Naive thymus-derived CD4-positive, alpha-beta T cell (primary cell): Measurements from ENCODE around the gene ST6GALNAC4. TPM values are rescaled to one million over a fixed set of nuclear protein-coding genes. Genes with fewer than 3 reads are reported as not detected.

ENCODE experiments used
- ATAC-seq: fragments of 150-1000 bp; cut with Tn5 transposase; 2 replicates; pipeline ENCODE4 v1.10.0; 2021; ENCODE audit warnings: mild to moderate bottlenecking, moderate library complexity
- CTCF ChIA-PET: fragments of 350-600 bp; sonication (Branson Sonifier 250); formaldehyde crosslinking; loops from one replicate; lab custom pipeline; 2021; ENCODE audit warnings: antibody characterized with exemption; lab: Charles Lee
- POLR2A ChIA-PET: fragments of 350-600 bp; sonication (Branson Sonifier 250); formaldehyde crosslinking; loops from one replicate; lab custom pipeline; 2021; ENCODE audit warnings: antibody characterized with exemption, inconsistent platforms; lab: Charles Lee
- DNase-seq, 9 donors: peaks; one replicate each; pipeline versions ENCODE4 v3.0.0 to v3.0.0-alpha.2; 2020 to 2022; ENCODE audit warnings: mixed read lengths in 1 of 9
- H3K27ac ChIP-seq: one replicate; pipeline ENCODE4 v1.7.0; 2013; ENCODE audit warnings: mild to moderate bottlenecking, low read depth, low read length, moderate library complexity
- H3K27me3 ChIP-seq, 2 donors: one replicate each; pipeline ENCODE4 v1.7.0; 2013; ENCODE audit warnings: low read length in 2 of 2, mild to moderate bottlenecking in 2 of 2, moderate library complexity in 2 of 2; ENCODE audit not compliant: control insufficient read depth in 2 of 2, insufficient read depth in 2 of 2
- H3K36me3 ChIP-seq, 3 experiments: 1 replicate in 2 of 3; 2 replicates in 1 of 3; pipeline ENCODE4 v1.7.0; 2013; ENCODE audit warnings: low read length in 3 of 3, mild to moderate bottlenecking in 3 of 3, moderate library complexity in 1 of 3; ENCODE audit not compliant: insufficient read depth in 3 of 3, control insufficient read depth in 2 of 3
- H3K4me1 ChIP-seq, 2 donors: one replicate each; pipeline ENCODE4 v1.7.0; 2013; ENCODE audit warnings: low read length in 2 of 2, mild to moderate bottlenecking in 2 of 2, moderate library complexity in 1 of 2; ENCODE audit not compliant: control insufficient read depth in 2 of 2, insufficient read depth in 2 of 2
- H3K4me3 ChIP-seq: 2 replicates; pipeline ENCODE4 v1.7.0; 2013; ENCODE audit warnings: mild to moderate bottlenecking, low read length
- H3K9me3 ChIP-seq, 3 experiments: 1 replicate in 2 of 3; 2 replicates in 1 of 3; pipeline ENCODE4 v1.7.0; 2013; ENCODE audit warnings: low read length in 3 of 3; ENCODE audit not compliant: control insufficient read depth in 2 of 3
- H3K27ac Mint-ChIP-seq, 9 donors: one replicate each; pipeline ENCODE4 v1.8.0; 2020 to 2022; ENCODE audit warnings: mixed read lengths in 9 of 9, mild to moderate bottlenecking in 8 of 9, moderate library complexity in 5 of 9, inconsistent platforms in 2 of 9
- H3K27me3 Mint-ChIP-seq, 5 donors: one replicate each; pipeline ENCODE4 v1.8.0; 2021 to 2022; ENCODE audit warnings: mixed read lengths in 5 of 5, mild to moderate bottlenecking in 1 of 5
- H3K36me3 Mint-ChIP-seq, 5 donors: one replicate each; pipeline ENCODE4 v1.8.0; 2020 to 2022; ENCODE audit warnings: mixed read lengths in 5 of 5, mild to moderate bottlenecking in 3 of 5, inconsistent platforms in 1 of 5
- H3K4me1 Mint-ChIP-seq, 7 donors: one replicate each; pipeline ENCODE4 v1.8.0; 2020 to 2022; ENCODE audit warnings: mixed read lengths in 7 of 7, mild to moderate bottlenecking in 3 of 7, inconsistent platforms in 1 of 7
- H3K4me3 Mint-ChIP-seq, 10 donors: one replicate each; pipeline ENCODE4 v1.8.0; 2020 to 2022; ENCODE audit warnings: mild to moderate bottlenecking in 10 of 10, mixed read lengths in 10 of 10, moderate library complexity in 6 of 10, inconsistent platforms in 2 of 10
- H3K9me3 Mint-ChIP-seq, 11 donors: one replicate each; pipeline ENCODE4 v1.8.0; 2020 to 2022; ENCODE audit warnings: mixed read lengths in 11 of 11, mild to moderate bottlenecking in 4 of 11, inconsistent platforms in 1 of 11, moderate library complexity in 1 of 11
- intact Hi-C, 2 donors: fragments of 100-400 bp; cut with micrococcal nuclease; formaldehyde crosslinking; loops; one replicate each; pipeline ENCODE4 v1.15.1; 2023
- polyA plus RNA-seq, 2 donors: library from polyadenylated mRNA; unstranded; fragments of 300-500 nt; fragmentation: Illumina TruSeq; gene quantifications; one replicate each; pipeline ENCODE4 v1.2.3, GENCODE V29; 2021
- total RNA-seq, 6 experiments: library from RNA in 5 of 6; stranded (reverse) in 5 of 6; gene quantifications; 1 replicate in 5 of 6; 2 replicates in 1 of 6; pipeline ENCODE4 v1.2.3 and lab custom pipeline; 2021 to 2026

The ST6GALNAC4 gene
- total and polyA plus RNA-seq, 7 experiments from 2014 or later, result 20.0 to 51.0 (median 31.2) TPM

DNA sequence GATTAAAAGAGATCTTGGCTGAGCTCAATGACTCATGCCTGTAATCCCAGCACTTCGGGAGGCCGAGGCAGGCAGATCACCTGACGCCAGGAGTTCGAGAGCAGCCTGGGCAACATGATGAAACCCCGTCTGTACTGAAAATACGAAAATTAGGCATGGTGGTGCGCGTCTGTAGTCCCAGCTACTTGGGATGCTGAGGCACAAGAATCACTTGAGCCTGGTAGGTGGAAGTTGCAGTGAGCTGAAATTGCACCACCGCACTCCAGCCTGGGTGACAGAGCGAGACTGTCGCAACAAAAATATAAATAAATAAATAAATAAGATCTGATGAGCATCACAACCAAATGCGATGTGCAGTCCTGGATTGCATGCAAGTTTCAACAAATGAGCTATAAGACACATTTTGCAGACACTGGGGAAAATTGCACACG, 53.6 kb downstream of the ST6GALNAC4 start:
- H3K4me1 ChIP-seq, result peaks cover 35 to 37% of the 10 kb centered on the region in 2 donors
- H3K36me3 ChIP-seq, result peaks cover 0 to 7% (median 0%) of the 10 kb centered on the region in 3 experiments
- ChIA-PET POLR2A (interaction anchor here (0.6 to 3.2 kb wide), 9 partner anchors 10 to 129 kb away, joined by 3 to 15 read pairs (median 3); partner anchors contain the start of genes ENG, SH2D3C and TOR2A), CTCF (interaction anchor here (0.6 to 0.7 kb wide), 2 partner anchors 28 to 274 kb away, joined by 3 to 4 read pairs; no protein-coding TSS in a partner anchor)
- no peak overlapping the region for H3K4me3 ChIP-seq
- Mint-ChIP-seq H3K36me3 (peaks cover 0 to 3% (median 0%) of the 10 kb centered on the region in 5 donors), H3K4me3 (peak overlapping the region in 6 of 10 donors; percentile 29 to 75 (median 62)), H3K4me1 (peaks cover 25 to 55% (median 52%) of the 10 kb centered on the region in 7 donors), H3K27ac (peak overlapping the region; percentile 85 to 95 (median 92)), H3K27me3 (no peaks in the 10 kb centered on the region), H3K9me3 (peaks cover 0 to 1% (median 0%) of the 10 kb centered on the region in 11 donors)
- ATAC-seq (no peak), DNase-seq (no peak)
- H3K27ac ChIP-seq, result peak overlapping the region; percentile 64
- H3K27me3 ChIP-seq, result no peaks in the 10 kb centered on the region
- no peaks in the 10 kb centered on the region for H3K9me3 ChIP-seq
- intact Hi-C loops, result no loop called here

DNA sequence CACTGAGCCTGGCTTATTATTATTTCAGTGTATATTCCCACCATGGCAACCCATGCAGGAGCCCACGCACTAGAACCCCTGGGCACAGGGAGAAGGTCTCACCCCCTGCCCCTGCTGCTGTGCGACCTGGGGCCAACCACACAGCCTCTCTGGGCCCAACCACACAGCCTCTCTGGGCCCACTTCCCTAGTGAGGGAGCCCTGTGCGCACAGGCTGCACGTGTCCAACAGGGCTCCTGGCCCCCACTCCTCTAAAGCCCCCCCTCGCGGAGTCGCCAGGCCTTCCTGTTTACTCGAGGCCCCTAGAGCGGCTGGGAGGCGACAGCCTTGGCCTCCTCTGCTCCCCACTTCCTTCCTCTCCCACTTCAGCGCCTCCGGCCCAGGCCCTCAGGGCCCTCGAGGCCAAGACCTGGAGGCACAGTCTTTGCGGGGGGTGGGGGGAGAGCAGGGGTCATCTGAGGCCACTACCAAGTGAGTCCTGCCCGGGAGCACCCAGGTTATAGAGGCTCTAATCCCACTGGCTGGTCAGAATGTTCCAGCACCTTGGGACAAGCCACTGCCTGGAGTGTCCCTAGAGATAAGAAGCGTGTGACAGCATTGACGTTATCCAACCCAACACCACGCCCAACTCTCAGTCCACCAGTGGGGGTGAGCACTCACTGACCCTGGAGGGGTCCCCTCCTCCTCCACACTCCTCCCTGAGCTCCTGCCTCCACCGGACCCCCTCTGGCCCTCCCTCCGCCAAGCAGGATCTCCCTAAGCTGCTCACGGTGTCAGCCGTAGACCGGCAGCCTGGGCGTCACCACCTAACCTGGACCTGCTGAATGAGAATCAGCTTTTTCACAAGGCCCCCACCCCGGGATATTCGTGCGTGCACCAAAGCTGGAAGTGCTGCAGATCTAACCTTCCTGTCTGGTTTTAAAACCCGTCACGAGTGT, 54.5 kb downstream of the ST6GALNAC4 start:
- POLR2A ChIA-PET, result interaction anchor here (0.7 to 3.2 kb wide), 11 partner anchors 9 to 128 kb away, joined by 3 to 15 read pairs (median 3); partner anchors contain the start of genes ENG, SH2D3C and TOR2A
- peak in 8 of 9 donors; percentile 12 to 50 (median 36) for DNase-seq
- intact Hi-C loops, result no loop called here
- peaks cover 0 to 1% (median 0%) of the 10 kb centered on the region in 11 donors for H3K9me3 Mint-ChIP-seq
- H3K4me3 ChIP-seq, result peak overlapping the region; percentile 14
- no peaks in the 10 kb centered on the region for H3K9me3 ChIP-seq
- H3K27ac Mint-ChIP-seq, result peak overlapping the region; percentile 85 to 95 (median 92)
- H3K36me3 Mint-ChIP-seq, result peaks cover 0 to 3% (median 0%) of the 10 kb centered on the region in 5 donors
- no peaks in the 10 kb centered on the region for H3K36me3 ChIP-seq
- peak overlapping the region; percentile 64 for H3K27ac ChIP-seq
- ATAC-seq, result peak; percentile 84
- H3K27me3 Mint-ChIP-seq, result no peaks in the 10 kb centered on the region
- CTCF ChIA-PET, result interaction anchor here (0.6 to 0.7 kb wide), 3 partner anchors 27 to 273 kb away, joined by 3 to 4 read pairs (median 3); no protein-coding TSS in a partner anchor
- peaks cover 35 to 41% of the 10 kb centered on the region in 2 donors for H3K4me1 ChIP-seq
- H3K27me3 ChIP-seq, result no peaks in the 10 kb centered on the region
- H3K4me1 Mint-ChIP-seq, result peaks cover 25 to 57% (median 52%) of the 10 kb centered on the region in 7 donors
- peak overlapping the region; percentile 38 to 75 (median 54) for H3K4me3 Mint-ChIP-seq

DNA sequence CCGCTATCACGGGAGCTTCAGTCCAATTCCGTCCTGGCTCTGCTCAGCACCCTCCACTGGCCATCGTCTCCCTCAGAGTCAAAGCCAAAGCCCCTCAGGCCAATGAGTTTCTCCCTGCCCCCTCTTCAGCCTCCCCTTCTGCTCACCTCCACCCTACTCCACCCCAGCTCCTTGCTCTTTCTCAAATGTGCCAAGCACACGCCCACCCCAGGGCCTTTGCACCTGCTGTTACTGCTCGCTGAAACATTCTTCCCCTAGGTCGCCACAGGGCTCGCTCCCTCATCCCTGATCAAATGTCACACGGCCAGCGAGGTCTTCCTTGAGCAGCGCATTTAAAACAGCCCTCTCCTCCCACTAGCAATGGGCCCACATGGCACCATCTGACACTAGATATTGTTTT, 56.1 kb downstream of the ST6GALNAC4 start:
- Histone ChIP-seq H3K4me3 (no peak overlapping the region), H3K9me3 (no peaks in the 10 kb centered on the region), H3K27me3 (no peaks in the 10 kb centered on the region), H3K4me1 (peaks cover 33 to 44% of the 10 kb centered on the region in 2 donors), H3K36me3 (no peaks in the 10 kb centered on the region), H3K27ac (no peak overlapping the region)
- Mint-ChIP-seq H3K27ac (peak overlapping the region in 6 of 9 donors; percentile 60 to 95 (median 88)), H3K4me1 (peaks cover 26 to 59% (median 48%) of the 10 kb centered on the region in 7 donors), H3K9me3 (peaks cover 0 to 1% (median 0%) of the 10 kb centered on the region in 11 donors), H3K4me3 (no peak overlapping the region), H3K27me3 (no peaks in the 10 kb centered on the region), H3K36me3 (peaks cover 0 to 1% (median 0%) of the 10 kb centered on the region in 5 donors)
- no peak for DNase-seq
- ChIA-PET POLR2A (interaction anchor here (1.1 to 3.2 kb wide), 3 partner anchors 8 to 90 kb away, joined by 3 to 15 read pairs (median 6); partner anchors contain the start of gene ENG), CTCF (interaction anchor here (1.4 kb wide), 1 partner anchor 9 kb away, joined by 6 read pairs; no protein-coding TSS in a partner anchor)
- no peak for ATAC-seq
- intact Hi-C loops, result no loop called here

DNA sequence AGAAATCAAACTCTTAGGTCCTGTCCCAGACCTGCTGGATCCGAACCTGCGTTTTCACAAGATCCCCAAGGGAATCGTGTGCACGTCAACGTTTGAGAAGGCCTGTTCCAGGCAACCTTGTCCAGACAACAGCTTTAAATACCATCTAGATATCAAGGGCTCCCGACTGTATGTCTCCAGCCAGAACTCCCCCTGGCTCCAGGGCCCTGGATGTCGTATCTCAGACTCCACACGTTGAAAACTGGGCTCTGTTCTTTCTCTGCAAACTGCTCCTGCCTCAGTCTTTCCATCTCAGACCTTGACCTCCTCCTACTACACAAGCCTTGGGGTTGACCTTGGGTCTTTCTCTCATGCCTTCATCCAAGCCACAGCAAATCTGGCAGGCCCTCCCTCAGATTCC, 56.6 kb downstream of the ST6GALNAC4 start:
- ChIA-PET CTCF (interaction anchor here (1.4 kb wide), 1 partner anchor 9 kb away, joined by 6 read pairs; no protein-coding TSS in a partner anchor), POLR2A (interaction anchor here (1.7 kb wide), 1 partner anchor 75 kb away, joined by 6 read pairs; no protein-coding TSS in a partner anchor)
- H3K4me1 ChIP-seq, result peaks cover 31 to 44% of the 10 kb centered on the region in 2 donors
- no peak for DNase-seq
- Mint-ChIP-seq H3K4me1 (peaks cover 25 to 59% (median 46%) of the 10 kb centered on the region in 7 donors), H3K27ac (peak overlapping the region in 4 of 9 donors; percentile 68 to 95 (median 93)), H3K4me3 (no peak overlapping the region), H3K36me3 (no peaks in the 10 kb centered on the region), H3K9me3 (peaks cover 0 to 1% (median 0%) of the 10 kb centered on the region in 11 donors), H3K27me3 (no peaks in the 10 kb centered on the region)
- H3K36me3 ChIP-seq, result no peaks in the 10 kb centered on the region
- H3K9me3 ChIP-seq, result no peaks in the 10 kb centered on the region
- no peaks in the 10 kb centered on the region for H3K27me3 ChIP-seq
- no peak overlapping the region for H3K4me3 ChIP-seq
- no peak overlapping the region for H3K27ac ChIP-seq
- intact Hi-C loops, result no loop called here
- ATAC-seq, result no peak

DNA sequence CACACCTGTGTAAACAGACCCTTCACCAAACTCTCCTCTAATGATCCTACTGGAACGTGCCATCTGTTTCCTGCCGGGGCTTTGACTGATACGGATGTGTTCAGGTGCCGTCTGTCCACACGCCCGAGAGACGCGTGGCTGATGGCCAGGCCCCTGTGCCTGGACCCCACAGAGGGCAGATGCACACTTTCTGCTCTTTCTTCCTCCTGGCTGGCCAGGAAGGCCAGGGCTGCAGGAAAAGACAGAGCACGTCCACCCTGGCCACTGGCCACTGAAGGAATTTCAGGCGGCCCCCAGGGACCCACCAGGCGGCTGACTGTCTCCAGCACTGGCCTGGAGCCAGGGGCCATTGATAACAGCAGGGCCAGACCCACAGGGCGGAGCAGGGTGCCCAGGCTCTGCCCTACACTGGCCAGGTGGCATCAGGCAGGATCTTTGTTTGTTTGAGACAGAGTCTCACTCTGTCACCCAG, 58.8 kb downstream of the ST6GALNAC4 start:
- Mint-ChIP-seq H3K27ac (peak overlapping the region in 3 of 9 donors; percentile 18 to 47 (median 25)), H3K4me1 (peaks cover 24 to 62% (median 44%) of the 10 kb centered on the region in 7 donors), H3K4me3 (peak overlapping the region in 1 of 10 donors; percentile 19), H3K36me3 (no peaks in the 10 kb centered on the region), H3K9me3 (no peaks in the 10 kb centered on the region), H3K27me3 (no peaks in the 10 kb centered on the region)
- intact Hi-C loops, result no loop called here
- H3K27ac ChIP-seq, result no peak overlapping the region
- CTCF ChIA-PET, result no interaction called here
- DNase-seq (no peak), ATAC-seq (no peak)
- H3K9me3 ChIP-seq, result no peaks in the 10 kb centered on the region
- H3K27me3 ChIP-seq, result no peaks in the 10 kb centered on the region
- H3K4me1 ChIP-seq, result peaks cover 29 to 45% of the 10 kb centered on the region in 2 donors
- POLR2A ChIA-PET, result no interaction called here
- H3K4me3 ChIP-seq, result no peak overlapping the region
- H3K36me3 ChIP-seq, result no peaks in the 10 kb centered on the region
